WTC11 (cell line): Measurements from ENCODE around the gene GABPB2. TPM values are rescaled to one million over a fixed set of nuclear protein-coding genes. Genes with fewer than 3 reads are reported as not detected.

Source experiments
- ATAC-seq: fragments of 200-7000 bp; cut with Tn5 transposase; 2 replicates; pipeline ENCODE4 v1.10.0; 2021; ENCODE audit warnings: mild to moderate bottlenecking, moderate library complexity
- CTCF ChIA-PET: fragments of 300-600 bp; sonication (Branson Sonifier 250); formaldehyde crosslinking; loops from one replicate; lab custom pipeline; 2021; ENCODE audit warnings: antibody characterized with exemption; lab: Charles Lee
- POLR2A ChIA-PET: fragments of 350-600 bp; sonication (Branson Sonifier 250); formaldehyde crosslinking; loops from one replicate; lab custom pipeline; 2021; ENCODE audit warnings: antibody characterized with exemption; lab: Charles Lee
- DNase-seq: peaks from one replicate; pipeline ENCODE4 v3.0.0; 2021; ENCODE audit warnings: low spot score
- H3K27ac Mint-ChIP-seq: 2 replicates; pipeline ENCODE4 v1.8.0; 2021; ENCODE audit warnings: mixed read lengths
- H3K27me3 Mint-ChIP-seq: 2 replicates; pipeline ENCODE4 v1.8.0; 2021; ENCODE audit warnings: low read depth, mild to moderate bottlenecking, moderate library complexity, mixed read lengths
- H3K36me3 Mint-ChIP-seq: 2 replicates; pipeline ENCODE4 v1.8.0; 2021; ENCODE audit warnings: mixed read lengths
- H3K4me1 Mint-ChIP-seq: 2 replicates; pipeline ENCODE4 v1.8.0; 2022; ENCODE audit warnings: mixed read lengths
- H3K4me3 Mint-ChIP-seq: 2 replicates; pipeline ENCODE4 v1.8.0; 2021; ENCODE audit warnings: mild to moderate bottlenecking, moderate library complexity, mixed read lengths
- H3K9me3 Mint-ChIP-seq: 2 replicates; pipeline ENCODE4 v1.8.0; 2021; ENCODE audit warnings: mixed read lengths
- ARID4B ChIP-seq: sonication (generic); formaldehyde crosslinking; IDR thresholded peaks from 2 replicates; pipeline ENCODE4 v1.8.0; 2023; ENCODE audit warnings: missing genetic modification reagents, mild to moderate bottlenecking, borderline replicate concordance
- EMX1 ChIP-seq: fragments of 250-450 bp; sonication (Bioruptor Pico); IDR thresholded peaks from 2 replicates; pipeline ENCODE4 v1.8.0; 2021; ENCODE audit warnings: mild to moderate bottlenecking
- FOXP1 ChIP-seq: sonication (generic); formaldehyde crosslinking; IDR thresholded peaks from 2 replicates; pipeline ENCODE4 v1.8.0; 2022; ENCODE audit warnings: missing genetic modification reagents, mild to moderate bottlenecking, moderate library complexity, borderline replicate concordance
- GRHL2 ChIP-seq: fragments of 250-450 bp; sonication (Bioruptor Pico); IDR thresholded peaks from 2 replicates; pipeline ENCODE4 v1.8.0; 2022; ENCODE audit warnings: mild to moderate bottlenecking, moderate library complexity; ENCODE audit not compliant: insufficient replicate concordance, severe bottlenecking
- NFYB ChIP-seq: sonication (generic); formaldehyde crosslinking; conservative IDR thresholded peaks from 2 replicates; pipeline ENCODE4 v1.8.0; 2022; ENCODE audit warnings: low read depth, missing genetic modification reagents
- NR1H2 ChIP-seq: sonication (generic); formaldehyde crosslinking; IDR thresholded peaks from 2 replicates; pipeline ENCODE4 v1.9.0; 2021; ENCODE audit warnings: mild to moderate bottlenecking, moderate library complexity, missing genetic modification reagents
- PREB ChIP-seq: sonication (generic); formaldehyde crosslinking; IDR thresholded peaks from 2 replicates; pipeline ENCODE4 v1.8.1; 2022; ENCODE audit warnings: mild to moderate bottlenecking, missing genetic modification reagents, moderate library complexity, borderline replicate concordance
- SP1 ChIP-seq: sonication (generic); formaldehyde crosslinking; conservative IDR thresholded peaks from 2 replicates; pipeline ENCODE4 v1.8.1; 2022; ENCODE audit warnings: missing genetic modification reagents
- ZNF121 ChIP-seq: sonication (generic); formaldehyde crosslinking; IDR thresholded peaks from 2 replicates; pipeline ENCODE4 v1.8.0; 2023; ENCODE audit warnings: missing genetic modification reagents
- ZNF138 ChIP-seq: sonication (generic); formaldehyde crosslinking; conservative IDR thresholded peaks from 2 replicates; pipeline ENCODE4 v1.8.1; 2022; ENCODE audit warnings: mild to moderate bottlenecking, moderate library complexity, missing genetic modification reagents
- total RNA-seq: library from RNA; stranded (reverse); gene quantifications from 3 replicates; pipeline ENCODE4 v1.2.3, GENCODE V29; 2021
- TF ChIP-seq, protein P1 (sequence below): sonication (generic); formaldehyde crosslinking; conservative IDR thresholded peaks from 2 replicates; pipeline ENCODE4 v1.8.1; 2023; ENCODE audit warnings: mild to moderate bottlenecking, low read depth, missing genetic modification reagents, moderate library complexity
- TF ChIP-seq, protein P2 (sequence below): fragments of 250-450 bp; sonication (Bioruptor Pico); conservative IDR thresholded peaks from 2 replicates; pipeline ENCODE4 v1.9.0; 2021; ENCODE audit warnings: mild to moderate bottlenecking
- TF ChIP-seq, protein P3 (sequence below): fragments of 200-600 bp; IDR thresholded peaks from 2 replicates; pipeline ENCODE4 v1.8.0; 2022; ENCODE audit warnings: antibody characterized with exemption
- TF ChIP-seq, protein P4 (sequence below): sonication (generic); formaldehyde crosslinking; IDR thresholded peaks from 2 replicates; pipeline ENCODE4 v1.8.0; 2023; ENCODE audit warnings: mild to moderate bottlenecking, missing genetic modification reagents
- TF ChIP-seq, protein P5 (sequence below): fragments of 250-450 bp; sonication (Bioruptor Pico); IDR thresholded peaks from 2 replicates; pipeline ENCODE4 v1.9.0; 2021; ENCODE audit warnings: moderate library complexity, mild to moderate bottlenecking, inconsistent platforms, borderline replicate concordance

The GABPB2 gene
- total RNA-seq, 1 experiment from 2014 or later, result 1.7 TPM

- Mint-ChIP-seq H3K4me1 (peaks cover 18% of the 10 kb centered on the region), H3K36me3 (peaks cover 46% of the 10 kb centered on the region), H3K27me3 (no peaks in the 10 kb centered on the region), H3K4me3 (no peak overlapping the region), H3K9me3 (no peaks in the 10 kb centered on the region), H3K27ac (no peak overlapping the region)
- DNase-seq (no peak), ATAC-seq (no peak)
- CTCF ChIA-PET, result interaction anchor here (0.7 to 2.1 kb wide), 3 partner anchors 9 to 231 kb away, joined by 3 to 7 read pairs (median 3); partner anchors contain the start of gene MLLT11
- POLR2A ChIA-PET, result interaction anchor here (0.6 to 0.7 kb wide), 2 partner anchors 30 to 473 kb away, joined by 3 to 4 read pairs; no protein-coding TSS in a partner anchor
- TF ChIP-seq GRHL2 (CRISPR knock-in tag) (no peak), NFYB (no peak), EMX1 (CRISPR knock-in tag) (no peak), PREB (no peak), SP1 (CRISPR knock-in tag) (no peak), ARID4B (CRISPR knock-in tag) (no peak), ZNF121 (CRISPR knock-in tag) (no peak), FOXP1 (CRISPR knock-in tag) (no peak), NR1H2 (CRISPR knock-in tag) (no peak), ZNF138 (no peak)
- TF ChIP-seq, protein P1, sequence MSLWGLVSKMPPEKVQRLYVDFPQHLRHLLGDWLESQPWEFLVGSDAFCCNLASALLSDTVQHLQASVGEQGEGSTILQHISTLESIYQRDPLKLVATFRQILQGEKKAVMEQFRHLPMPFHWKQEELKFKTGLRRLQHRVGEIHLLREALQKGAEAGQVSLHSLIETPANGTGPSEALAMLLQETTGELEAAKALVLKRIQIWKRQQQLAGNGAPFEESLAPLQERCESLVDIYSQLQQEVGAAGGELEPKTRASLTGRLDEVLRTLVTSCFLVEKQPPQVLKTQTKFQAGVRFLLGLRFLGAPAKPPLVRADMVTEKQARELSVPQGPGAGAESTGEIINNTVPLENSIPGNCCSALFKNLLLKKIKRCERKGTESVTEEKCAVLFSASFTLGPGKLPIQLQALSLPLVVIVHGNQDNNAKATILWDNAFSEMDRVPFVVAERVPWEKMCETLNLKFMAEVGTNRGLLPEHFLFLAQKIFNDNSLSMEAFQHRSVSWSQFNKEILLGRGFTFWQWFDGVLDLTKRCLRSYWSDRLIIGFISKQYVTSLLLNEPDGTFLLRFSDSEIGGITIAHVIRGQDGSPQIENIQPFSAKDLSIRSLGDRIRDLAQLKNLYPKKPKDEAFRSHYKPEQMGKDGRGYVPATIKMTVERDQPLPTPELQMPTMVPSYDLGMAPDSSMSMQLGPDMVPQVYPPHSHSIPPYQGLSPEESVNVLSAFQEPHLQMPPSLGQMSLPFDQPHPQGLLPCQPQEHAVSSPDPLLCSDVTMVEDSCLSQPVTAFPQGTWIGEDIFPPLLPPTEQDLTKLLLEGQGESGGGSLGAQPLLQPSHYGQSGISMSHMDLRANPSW (CRISPR knock-in tag), result no peak
- TF ChIP-seq, protein P2, sequence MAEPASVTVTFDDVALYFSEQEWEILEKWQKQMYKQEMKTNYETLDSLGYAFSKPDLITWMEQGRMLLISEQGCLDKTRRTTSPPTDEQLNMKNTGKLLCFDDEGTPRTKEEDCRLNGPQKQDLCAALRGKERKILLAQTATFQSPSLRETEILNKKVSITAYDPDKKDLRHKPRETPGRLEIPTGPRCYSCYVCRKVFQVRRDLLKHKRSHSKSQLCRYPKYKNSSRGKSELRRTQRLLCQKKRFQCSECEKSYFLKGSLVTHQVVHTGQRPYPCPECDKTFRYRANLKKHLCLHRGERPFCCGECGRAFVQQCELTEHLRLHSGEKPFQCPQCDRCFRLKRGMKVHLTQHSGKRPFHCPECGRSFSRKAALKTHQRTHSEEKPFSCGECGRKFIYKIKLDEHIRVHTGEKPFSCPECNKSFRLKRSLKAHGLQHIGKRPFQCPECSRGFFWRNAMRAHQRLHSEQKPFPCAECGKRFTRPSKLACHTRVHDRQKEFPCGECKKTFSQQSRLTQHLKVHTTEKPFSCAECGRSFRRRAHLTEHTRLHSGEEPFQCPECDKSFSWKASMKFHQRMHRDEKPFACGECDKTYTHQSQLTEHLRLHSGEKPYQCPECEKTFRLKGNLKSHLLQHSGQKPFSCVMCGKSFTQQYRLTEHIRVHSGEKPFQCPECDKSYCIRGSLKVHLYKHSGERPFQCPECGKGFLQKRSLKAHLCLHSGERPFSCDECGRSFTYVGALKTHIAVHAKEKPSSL, result no peak
- TF ChIP-seq, protein P3, sequence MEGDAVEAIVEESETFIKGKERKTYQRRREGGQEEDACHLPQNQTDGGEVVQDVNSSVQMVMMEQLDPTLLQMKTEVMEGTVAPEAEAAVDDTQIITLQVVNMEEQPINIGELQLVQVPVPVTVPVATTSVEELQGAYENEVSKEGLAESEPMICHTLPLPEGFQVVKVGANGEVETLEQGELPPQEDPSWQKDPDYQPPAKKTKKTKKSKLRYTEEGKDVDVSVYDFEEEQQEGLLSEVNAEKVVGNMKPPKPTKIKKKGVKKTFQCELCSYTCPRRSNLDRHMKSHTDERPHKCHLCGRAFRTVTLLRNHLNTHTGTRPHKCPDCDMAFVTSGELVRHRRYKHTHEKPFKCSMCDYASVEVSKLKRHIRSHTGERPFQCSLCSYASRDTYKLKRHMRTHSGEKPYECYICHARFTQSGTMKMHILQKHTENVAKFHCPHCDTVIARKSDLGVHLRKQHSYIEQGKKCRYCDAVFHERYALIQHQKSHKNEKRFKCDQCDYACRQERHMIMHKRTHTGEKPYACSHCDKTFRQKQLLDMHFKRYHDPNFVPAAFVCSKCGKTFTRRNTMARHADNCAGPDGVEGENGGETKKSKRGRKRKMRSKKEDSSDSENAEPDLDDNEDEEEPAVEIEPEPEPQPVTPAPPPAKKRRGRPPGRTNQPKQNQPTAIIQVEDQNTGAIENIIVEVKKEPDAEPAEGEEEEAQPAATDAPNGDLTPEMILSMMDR, result no peak
- TF ChIP-seq, protein P4, sequence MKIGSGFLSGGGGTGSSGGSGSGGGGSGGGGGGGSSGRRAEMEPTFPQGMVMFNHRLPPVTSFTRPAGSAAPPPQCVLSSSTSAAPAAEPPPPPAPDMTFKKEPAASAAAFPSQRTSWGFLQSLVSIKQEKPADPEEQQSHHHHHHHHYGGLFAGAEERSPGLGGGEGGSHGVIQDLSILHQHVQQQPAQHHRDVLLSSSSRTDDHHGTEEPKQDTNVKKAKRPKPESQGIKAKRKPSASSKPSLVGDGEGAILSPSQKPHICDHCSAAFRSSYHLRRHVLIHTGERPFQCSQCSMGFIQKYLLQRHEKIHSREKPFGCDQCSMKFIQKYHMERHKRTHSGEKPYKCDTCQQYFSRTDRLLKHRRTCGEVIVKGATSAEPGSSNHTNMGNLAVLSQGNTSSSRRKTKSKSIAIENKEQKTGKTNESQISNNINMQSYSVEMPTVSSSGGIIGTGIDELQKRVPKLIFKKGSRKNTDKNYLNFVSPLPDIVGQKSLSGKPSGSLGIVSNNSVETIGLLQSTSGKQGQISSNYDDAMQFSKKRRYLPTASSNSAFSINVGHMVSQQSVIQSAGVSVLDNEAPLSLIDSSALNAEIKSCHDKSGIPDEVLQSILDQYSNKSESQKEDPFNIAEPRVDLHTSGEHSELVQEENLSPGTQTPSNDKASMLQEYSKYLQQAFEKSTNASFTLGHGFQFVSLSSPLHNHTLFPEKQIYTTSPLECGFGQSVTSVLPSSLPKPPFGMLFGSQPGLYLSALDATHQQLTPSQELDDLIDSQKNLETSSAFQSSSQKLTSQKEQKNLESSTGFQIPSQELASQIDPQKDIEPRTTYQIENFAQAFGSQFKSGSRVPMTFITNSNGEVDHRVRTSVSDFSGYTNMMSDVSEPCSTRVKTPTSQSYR (CRISPR knock-in tag), result no peak
- TF ChIP-seq, protein P5, sequence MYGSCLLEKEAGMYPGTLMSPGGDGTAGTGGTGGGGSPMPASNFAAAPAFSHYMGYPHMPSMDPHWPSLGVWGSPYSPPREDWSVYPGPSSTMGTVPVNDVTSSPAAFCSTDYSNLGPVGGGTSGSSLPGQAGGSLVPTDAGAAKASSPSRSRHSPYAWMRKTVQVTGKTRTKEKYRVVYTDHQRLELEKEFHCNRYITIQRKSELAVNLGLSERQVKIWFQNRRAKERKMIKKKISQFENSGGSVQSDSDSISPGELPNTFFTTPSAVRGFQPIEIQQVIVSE (CRISPR knock-in tag), result no peak
Observed at GRCh38 chr1:151051356-151052009, 19.1 kb upstream of the GABPB2 start.
